ENCODE data around the gene HSBP1L1. TPM values are rescaled to one million over a fixed set of nuclear protein-coding genes. Genes with fewer than 3 reads are reported as not detected.
A peak's percentile ranks its signal among the peaks of the same experiment; 100 is the strongest.

HSBP1L1 gene
- total and polyA plus RNA-seq, 2 of the 13 experiments (the other 11 are each of a cell fraction or from before 2014, with no cell fraction given): 22.6 to 45.1 TPM

DNA sequence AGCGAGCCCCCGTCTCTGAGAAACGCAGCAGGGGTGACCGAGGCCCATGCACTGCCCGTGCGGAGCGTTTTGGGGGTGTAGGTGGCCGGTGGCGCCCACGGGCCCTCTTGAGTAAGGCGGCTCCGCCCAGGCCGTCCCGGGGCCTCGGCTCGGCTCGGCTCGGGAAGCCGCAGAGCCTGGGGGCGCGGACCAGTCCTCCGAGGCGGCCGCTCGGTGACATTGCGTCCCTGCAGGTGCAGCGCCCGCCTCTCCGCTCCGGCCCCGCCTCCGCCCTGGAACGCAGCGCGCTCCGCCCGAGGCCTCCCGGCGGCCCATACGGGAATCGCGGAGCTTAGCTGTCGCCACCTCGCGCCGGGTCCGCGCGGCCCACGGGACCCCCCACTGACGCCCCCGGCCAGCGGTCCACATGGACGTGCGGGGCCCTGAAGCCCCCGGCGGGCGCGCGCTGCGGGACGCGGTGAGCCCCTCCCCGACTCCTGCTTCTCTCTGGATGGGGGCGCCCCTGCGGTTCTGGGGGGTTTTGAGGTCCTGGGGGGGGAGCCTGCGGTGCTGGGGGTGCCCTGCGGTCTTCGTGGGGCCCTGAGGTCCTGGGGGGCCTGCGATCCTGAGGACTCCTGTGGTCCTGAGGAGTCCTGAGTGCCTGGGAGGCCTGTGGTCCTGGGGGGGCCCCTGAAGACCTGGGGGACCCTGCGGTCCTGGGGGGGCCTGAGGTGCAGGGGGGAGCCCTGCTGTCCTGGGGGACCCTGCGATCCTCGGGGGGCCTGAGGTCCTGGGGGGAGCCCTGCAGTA lies at the start of gene HSBP1L1 (continued):
- TF ChIP-seq, protein P1, sequence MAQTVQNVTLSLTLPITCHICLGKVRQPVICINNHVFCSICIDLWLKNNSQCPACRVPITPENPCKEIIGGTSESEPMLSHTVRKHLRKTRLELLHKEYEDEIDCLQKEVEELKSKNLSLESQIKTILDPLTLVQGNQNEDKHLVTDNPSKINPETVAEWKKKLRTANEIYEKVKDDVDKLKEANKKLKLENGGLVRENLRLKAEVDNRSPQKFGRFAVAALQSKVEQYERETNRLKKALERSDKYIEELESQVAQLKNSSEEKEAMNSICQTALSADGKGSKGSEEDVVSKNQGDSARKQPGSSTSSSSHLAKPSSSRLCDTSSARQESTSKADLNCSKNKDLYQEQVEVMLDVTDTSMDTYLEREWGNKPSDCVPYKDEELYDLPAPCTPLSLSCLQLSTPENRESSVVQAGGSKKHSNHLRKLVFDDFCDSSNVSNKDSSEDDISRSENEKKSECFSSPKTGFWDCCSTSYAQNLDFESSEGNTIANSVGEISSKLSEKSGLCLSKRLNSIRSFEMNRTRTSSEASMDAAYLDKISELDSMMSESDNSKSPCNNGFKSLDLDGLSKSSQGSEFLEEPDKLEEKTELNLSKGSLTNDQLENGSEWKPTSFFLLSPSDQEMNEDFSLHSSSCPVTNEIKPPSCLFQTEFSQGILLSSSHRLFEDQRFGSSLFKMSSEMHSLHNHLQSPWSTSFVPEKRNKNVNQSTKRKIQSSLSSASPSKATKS (CRISPR knock-in tag; IDR thresholded peaks at IDR 0.05): no peak
- TF ChIP-seq, protein P2, sequence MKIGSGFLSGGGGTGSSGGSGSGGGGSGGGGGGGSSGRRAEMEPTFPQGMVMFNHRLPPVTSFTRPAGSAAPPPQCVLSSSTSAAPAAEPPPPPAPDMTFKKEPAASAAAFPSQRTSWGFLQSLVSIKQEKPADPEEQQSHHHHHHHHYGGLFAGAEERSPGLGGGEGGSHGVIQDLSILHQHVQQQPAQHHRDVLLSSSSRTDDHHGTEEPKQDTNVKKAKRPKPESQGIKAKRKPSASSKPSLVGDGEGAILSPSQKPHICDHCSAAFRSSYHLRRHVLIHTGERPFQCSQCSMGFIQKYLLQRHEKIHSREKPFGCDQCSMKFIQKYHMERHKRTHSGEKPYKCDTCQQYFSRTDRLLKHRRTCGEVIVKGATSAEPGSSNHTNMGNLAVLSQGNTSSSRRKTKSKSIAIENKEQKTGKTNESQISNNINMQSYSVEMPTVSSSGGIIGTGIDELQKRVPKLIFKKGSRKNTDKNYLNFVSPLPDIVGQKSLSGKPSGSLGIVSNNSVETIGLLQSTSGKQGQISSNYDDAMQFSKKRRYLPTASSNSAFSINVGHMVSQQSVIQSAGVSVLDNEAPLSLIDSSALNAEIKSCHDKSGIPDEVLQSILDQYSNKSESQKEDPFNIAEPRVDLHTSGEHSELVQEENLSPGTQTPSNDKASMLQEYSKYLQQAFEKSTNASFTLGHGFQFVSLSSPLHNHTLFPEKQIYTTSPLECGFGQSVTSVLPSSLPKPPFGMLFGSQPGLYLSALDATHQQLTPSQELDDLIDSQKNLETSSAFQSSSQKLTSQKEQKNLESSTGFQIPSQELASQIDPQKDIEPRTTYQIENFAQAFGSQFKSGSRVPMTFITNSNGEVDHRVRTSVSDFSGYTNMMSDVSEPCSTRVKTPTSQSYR (CRISPR knock-in tag; IDR thresholded peaks at IDR 0.05; ENCODE audit: borderline replicate concordance): peak; percentile 13; the same call in 1 of the 2 replicates
- TF ChIP-seq AGO2 (optimal IDR thresholded peaks at IDR 0.05; ENCODE audit: low read depth, low read length) (peak; percentile 78), ZNF367 (CRISPR knock-in tag; IDR thresholded peaks at IDR 0.05; ENCODE audit: borderline replicate concordance) (no peak), ZNF709 (CRISPR knock-in tag; IDR thresholded peaks at IDR 0.05) (0 out of 2 replicates have a peak, but pooled peaks have one; percentile 61), ZIK1 (CRISPR knock-in tag; IDR thresholded peaks at IDR 0.05; ENCODE audit: borderline replicate concordance, low read depth) (no peak; the same call in 1 of the 2 replicates), GLI4 (CRISPR knock-in tag; IDR thresholded peaks at IDR 0.05; ENCODE audit: borderline replicate concordance) (no peak; the same call in 1 of the 2 replicates), HDAC6 (IDR thresholded peaks at IDR 0.05; ENCODE audit: low read depth, low read length) (no peak), DNMT1 (CRISPR knock-in tag; IDR thresholded peaks at IDR 0.05) (no peak), SMC3 (IDR thresholded peaks at IDR 0.05; ENCODE audit: low read length) (no peak), ZNF253 (CRISPR knock-in tag; IDR thresholded peaks at IDR 0.05; ENCODE audit: borderline replicate concordance) (no peak), ZNF333 (CRISPR knock-in tag; IDR thresholded peaks at IDR 0.05; ENCODE audit: borderline replicate concordance) (no peak; the same call in 1 of the 2 replicates), DNMT3B (CRISPR knock-in tag; conservative IDR thresholded peaks at IDR 0.05) (no peak), FLYWCH1 (CRISPR knock-in tag; IDR thresholded peaks at IDR 0.05) (no peak), ZNF674 (CRISPR knock-in tag; IDR thresholded peaks at IDR 0.05; ENCODE audit: low read depth) (no peak), ERF (CRISPR knock-in tag; IDR thresholded peaks at IDR 0.05) (0 out of 2 replicates have a peak, but pooled peaks have one; percentile 36)
- TF ChIP-seq, protein P3, sequence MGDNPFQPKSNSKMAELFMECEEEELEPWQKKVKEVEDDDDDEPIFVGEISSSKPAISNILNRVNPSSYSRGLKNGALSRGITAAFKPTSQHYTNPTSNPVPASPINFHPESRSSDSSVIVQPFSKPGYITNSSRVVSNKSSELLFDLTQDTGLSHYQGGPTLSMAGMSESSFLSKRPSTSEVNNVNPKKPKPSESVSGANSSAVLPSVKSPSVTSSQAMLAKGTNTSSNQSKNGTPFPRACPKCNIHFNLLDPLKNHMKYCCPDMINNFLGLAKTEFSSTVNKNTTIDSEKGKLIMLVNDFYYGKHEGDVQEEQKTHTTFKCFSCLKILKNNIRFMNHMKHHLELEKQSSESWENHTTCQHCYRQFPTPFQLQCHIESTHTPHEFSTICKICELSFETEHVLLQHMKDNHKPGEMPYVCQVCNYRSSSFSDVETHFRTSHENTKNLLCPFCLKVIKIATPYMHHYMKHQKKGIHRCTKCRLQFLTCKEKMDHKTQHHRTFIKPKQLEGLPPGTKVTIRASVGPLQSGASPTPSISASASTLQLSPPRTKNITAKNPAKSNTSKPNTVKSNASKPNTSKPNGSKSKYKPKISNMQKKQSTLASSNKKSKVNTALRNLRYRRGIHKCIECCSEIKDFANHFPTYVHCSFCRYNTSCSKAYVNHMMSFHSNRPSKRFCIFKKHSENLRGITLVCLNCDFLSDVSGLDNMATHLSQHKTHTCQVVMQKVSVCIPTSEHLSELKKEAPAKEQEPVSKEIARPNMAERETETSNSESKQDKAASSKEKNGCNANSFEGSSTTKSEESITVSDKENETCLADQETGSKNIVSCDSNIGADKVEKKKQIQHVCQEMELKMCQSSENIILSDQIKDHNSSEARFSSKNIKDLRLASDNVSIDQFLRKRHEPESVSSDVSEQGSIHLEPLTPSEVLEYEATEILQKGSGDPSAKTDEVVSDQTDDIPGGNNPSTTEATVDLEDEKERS (CRISPR knock-in tag; IDR thresholded peaks at IDR 0.05): no peak
- TF ChIP-seq, protein P4, sequence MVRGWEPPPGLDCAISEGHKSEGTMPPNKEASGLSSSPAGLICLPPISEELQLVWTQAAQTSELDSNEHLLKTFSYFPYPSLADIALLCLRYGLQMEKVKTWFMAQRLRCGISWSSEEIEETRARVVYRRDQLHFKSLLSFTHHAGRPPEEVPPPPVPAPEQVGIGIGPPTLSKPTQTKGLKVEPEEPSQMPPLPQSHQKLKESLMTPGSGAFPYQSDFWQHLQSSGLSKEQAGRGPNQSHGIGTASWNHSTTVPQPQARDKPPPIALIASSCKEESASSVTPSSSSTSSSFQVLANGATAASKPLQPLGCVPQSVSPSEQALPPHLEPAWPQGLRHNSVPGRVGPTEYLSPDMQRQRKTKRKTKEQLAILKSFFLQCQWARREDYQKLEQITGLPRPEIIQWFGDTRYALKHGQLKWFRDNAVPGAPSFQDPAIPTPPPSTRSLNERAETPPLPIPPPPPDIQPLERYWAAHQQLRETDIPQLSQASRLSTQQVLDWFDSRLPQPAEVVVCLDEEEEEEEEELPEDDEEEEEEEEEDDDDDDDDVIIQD (CRISPR knock-in tag; IDR thresholded peaks at IDR 0.05; ENCODE audit: low read depth): no peak
- TF ChIP-seq, protein P5, sequence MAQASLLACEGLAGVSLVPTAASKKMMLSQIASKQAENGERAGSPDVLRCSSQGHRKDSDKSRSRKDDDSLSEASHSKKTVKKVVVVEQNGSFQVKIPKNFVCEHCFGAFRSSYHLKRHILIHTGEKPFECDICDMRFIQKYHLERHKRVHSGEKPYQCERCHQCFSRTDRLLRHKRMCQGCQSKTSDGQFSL (CRISPR knock-in tag; IDR thresholded peaks at IDR 0.05): peak; percentile 83

All from HepG2 (cell line).